A673 (cell line): Measurements from ENCODE around the gene TTLL12. TPM values are rescaled to one million over a fixed set of nuclear protein-coding genes. Genes with fewer than 3 reads are reported as not detected.
A peak's percentile ranks its signal among the peaks of the same experiment; 100 is the strongest.

Experiments
- BruUV-seq: library from RNA; stranded (reverse); fragments of 400-500 nt; replicated peaks from 2 replicates; lab custom pipeline; 2021; lab: Mats Ljungman, UMichigan
- CTCF ChIA-PET: fragments of 300-600 bp; sonication (Branson Sonifier 250); formaldehyde crosslinking; loops from one replicate; lab custom pipeline; 2022; ENCODE audit warnings: antibody characterized with exemption; lab: Charles Lee
- POLR2A ChIA-PET: fragments of 300-600 bp; sonication (Branson Sonifier 250); formaldehyde crosslinking; loops from one replicate; lab custom pipeline; 2022; ENCODE audit warnings: antibody characterized with exemption; ENCODE audit not compliant: low non-redundant PET; lab: Charles Lee
- DNase-seq: peaks from one replicate; pipeline ENCODE4 v3.0.0-alpha.2; 2015; ENCODE audit warnings: low spot score
- H3K27ac ChIP-seq: fragments of 200-600 bp; sonication (generic); 2 replicates; pipeline ENCODE4 v1.5.1; 2016; ENCODE audit warnings: mixed run types, low read depth, mild to moderate bottlenecking, mixed read lengths, antibody characterized with exemption, low read length; ENCODE audit not compliant: poor library complexity, severe bottlenecking
- H3K27me3 ChIP-seq: fragments of 200-600 bp; sonication (generic); replicated peaks from 2 replicates; pipeline ENCODE4 v1.6.1; 2017; ENCODE audit warnings: mixed run types, low read depth, mild to moderate bottlenecking, mixed read lengths, antibody characterized with exemption, low read length; ENCODE audit not compliant: insufficient read depth, poor library complexity
- H3K36me3 ChIP-seq: fragments of 200-600 bp; sonication (generic); 2 replicates; pipeline ENCODE4 v1.6.1; 2016; ENCODE audit warnings: mixed run types, mild to moderate bottlenecking, mixed read lengths, antibody characterized with exemption, low read length; ENCODE audit not compliant: insufficient read depth, poor library complexity, severe bottlenecking
- H3K4me1 ChIP-seq: fragments of 200-600 bp; sonication (generic); 2 replicates; pipeline ENCODE4 v1.6.1; 2017; ENCODE audit warnings: mixed run types, mild to moderate bottlenecking, mixed read lengths, antibody characterized with exemption, low read length; ENCODE audit not compliant: insufficient read depth, poor library complexity, severe bottlenecking
- H3K4me3 ChIP-seq: fragments of 200-600 bp; sonication (generic); 2 replicates; pipeline ENCODE4 v1.5.1; 2016; ENCODE audit warnings: low read depth, mixed run types, mild to moderate bottlenecking, mixed read lengths, low read length; ENCODE audit not compliant: poor library complexity, severe bottlenecking
- H3K9me3 ChIP-seq: fragments of 200-600 bp; sonication (generic); 2 replicates; pipeline ENCODE4 v1.6.1; 2016; ENCODE audit warnings: mixed run types, low read depth, mild to moderate bottlenecking, mixed read lengths, antibody characterized with exemption, low read length; ENCODE audit not compliant: poor library complexity, severe bottlenecking
- EZH2 ChIP-seq: fragments of 200-600 bp; sonication (generic); IDR thresholded peaks from 2 replicates; pipeline ENCODE4 v1.6.1; 2017; ENCODE audit warnings: borderline replicate concordance, low read depth, mild to moderate bottlenecking, mixed read lengths, antibody characterized with exemption, low read length; ENCODE audit not compliant: poor library complexity, severe bottlenecking
- intact Hi-C: fragments of 100-400 bp; cut with micrococcal nuclease; formaldehyde crosslinking; loops from one replicate; pipeline ENCODE4 v1.10.0; 2022; ENCODE audit not compliant: unreplicated experiment
- total RNA-seq: library from RNA; stranded (reverse); gene quantifications from 2 replicates; pipeline ENCODE4 v1.2.3, GENCODE V29; 2021
- TF ChIP-seq, protein P1 (sequence below): fragments of 300-800, 200-600 bp; sonication (generic); conservative IDR thresholded peaks from 2 replicates; pipeline ENCODE4 v1.5.1; 2017; ENCODE audit warnings: low read depth, mild to moderate bottlenecking, antibody characterized with exemption, low read length, moderate library complexity, mixed read lengths

TTLL12 gene
- total RNA-seq, 1 experiment from 2014 or later: 138 TPM

- TF ChIP-seq EZH2: no peak
- TF ChIP-seq, protein P1, sequence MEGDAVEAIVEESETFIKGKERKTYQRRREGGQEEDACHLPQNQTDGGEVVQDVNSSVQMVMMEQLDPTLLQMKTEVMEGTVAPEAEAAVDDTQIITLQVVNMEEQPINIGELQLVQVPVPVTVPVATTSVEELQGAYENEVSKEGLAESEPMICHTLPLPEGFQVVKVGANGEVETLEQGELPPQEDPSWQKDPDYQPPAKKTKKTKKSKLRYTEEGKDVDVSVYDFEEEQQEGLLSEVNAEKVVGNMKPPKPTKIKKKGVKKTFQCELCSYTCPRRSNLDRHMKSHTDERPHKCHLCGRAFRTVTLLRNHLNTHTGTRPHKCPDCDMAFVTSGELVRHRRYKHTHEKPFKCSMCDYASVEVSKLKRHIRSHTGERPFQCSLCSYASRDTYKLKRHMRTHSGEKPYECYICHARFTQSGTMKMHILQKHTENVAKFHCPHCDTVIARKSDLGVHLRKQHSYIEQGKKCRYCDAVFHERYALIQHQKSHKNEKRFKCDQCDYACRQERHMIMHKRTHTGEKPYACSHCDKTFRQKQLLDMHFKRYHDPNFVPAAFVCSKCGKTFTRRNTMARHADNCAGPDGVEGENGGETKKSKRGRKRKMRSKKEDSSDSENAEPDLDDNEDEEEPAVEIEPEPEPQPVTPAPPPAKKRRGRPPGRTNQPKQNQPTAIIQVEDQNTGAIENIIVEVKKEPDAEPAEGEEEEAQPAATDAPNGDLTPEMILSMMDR: no peak
- no peak overlapping the region for H3K4me3 ChIP-seq
- no peak overlapping the region for H3K27ac ChIP-seq
- H3K36me3 ChIP-seq: peaks cover 6% of the 10 kb centered on the region
- intact Hi-C loops: no loop called here
- ChIA-PET POLR2A (no interaction called here), CTCF (no interaction called here)
- no TSS peak for BruUV-seq
- no peaks in the 10 kb centered on the region for H3K27me3 ChIP-seq
- DNase-seq: no peak
- no peaks in the 10 kb centered on the region for H3K4me1 ChIP-seq
- H3K9me3 ChIP-seq: no peaks in the 10 kb centered on the region
Measured at GRCh38 chr22:43160497-43161126, 26.3 kb downstream of the TTLL12 start.

DNA sequence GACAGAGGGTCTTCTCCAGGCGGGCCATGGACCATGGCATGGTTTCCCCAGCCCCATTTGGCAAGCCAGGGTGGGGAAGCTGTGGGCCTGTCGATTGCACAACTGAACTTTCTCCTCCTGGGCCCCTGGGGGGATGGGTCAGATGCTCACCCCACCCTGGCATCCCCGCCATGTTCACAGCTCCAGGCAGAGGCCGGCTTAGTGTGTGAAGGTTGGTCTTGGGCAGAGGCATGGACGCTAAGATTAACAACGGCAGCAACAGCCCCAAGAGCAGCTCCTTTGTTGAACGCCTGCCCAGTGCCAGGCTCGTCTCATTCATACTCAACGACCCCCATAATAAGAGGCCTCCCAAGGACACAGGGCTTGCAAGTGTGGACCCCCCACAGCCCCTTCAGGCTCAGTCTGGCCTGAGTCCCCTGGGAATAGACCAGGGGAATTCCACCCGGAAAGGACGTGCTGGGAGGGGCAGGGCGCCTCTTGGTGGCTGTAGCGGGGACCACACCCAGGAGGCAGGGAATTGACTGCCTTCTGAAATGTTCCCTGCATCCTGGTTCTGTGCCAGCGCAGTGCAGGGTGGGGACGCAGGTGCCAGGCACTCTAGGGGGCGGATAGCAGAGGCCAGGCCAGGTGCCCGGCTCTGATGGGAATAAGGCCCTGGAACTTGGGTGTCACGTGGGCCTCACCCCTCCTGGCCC is 27.3 kb downstream of the TTLL12 start:
- no peak for TF ChIP-seq EZH2
- TF ChIP-seq, protein P1: peak; percentile 57
- no peak overlapping the region for H3K4me3 ChIP-seq
- H3K9me3 ChIP-seq: no peaks in the 10 kb centered on the region
- no peak overlapping the region for H3K27ac ChIP-seq
- ChIA-PET POLR2A (no interaction called here), CTCF (no interaction called here)
- intact Hi-C loops: no loop called here
- no peaks in the 10 kb centered on the region for H3K4me1 ChIP-seq
- BruUV-seq: no TSS peak
- H3K27me3 ChIP-seq: no peaks in the 10 kb centered on the region
- peaks cover 6% of the 10 kb centered on the region for H3K36me3 ChIP-seq
- peak; percentile 66 for DNase-seq

GRCh38 chr22:43158778-43159483 is 28.0 kb downstream of the TTLL12 start:
- Histone ChIP-seq H3K36me3 (peaks cover 6% of the 10 kb centered on the region), H3K27me3 (no peaks in the 10 kb centered on the region), H3K4me1 (no peaks in the 10 kb centered on the region), H3K9me3 (no peaks in the 10 kb centered on the region), H3K4me3 (no peak overlapping the region), H3K27ac (no peak overlapping the region)
- ChIA-PET CTCF (no interaction called here), POLR2A (no interaction called here)
- no TSS peak for BruUV-seq
- intact Hi-C loops: no loop called here
- DNase-seq: no peak
- no peak for TF ChIP-seq EZH2
- TF ChIP-seq, protein P1: no peak
